ENCODE results near the gene ZNF384. TPM values are rescaled to one million over a fixed set of nuclear protein-coding genes. Genes with fewer than 3 reads are reported as not detected.

ZNF384 gene
- total RNA-seq, 1 donor from 2014 or later, result 79.6 TPM

- H3K27me3 Mint-ChIP-seq (ENCODE audit: insufficient read depth), result no peaks in the 10 kb centered on the region
- H3K36me3 Mint-ChIP-seq (ENCODE audit: low read depth), result peaks cover 36% of the 10 kb centered on the region
- H3K4me1 Mint-ChIP-seq (ENCODE audit: low read depth), result peaks cover 30% of the 10 kb centered on the region
- peak; percentile 95 for DNase-seq (ENCODE audit: low spot score)
- H3K27ac Mint-ChIP-seq, result peak within 1 kb of the TSS; percentile 91
- peak within 1 kb of the TSS; percentile 89 for H3K4me3 Mint-ChIP-seq
- intact Hi-C loops (cut with micrococcal nuclease), result loop anchor here (1.0 to 5.0 kb wide), 13 partner anchors 26 to 307 kb away; partner anchors contain the start of genes CHD4, COPS7A, EMG1 and IFFO1
- no peaks in the 10 kb centered on the region for H3K9me3 Mint-ChIP-seq
These were observed 26.1 kb downstream of the ZNF384 start, which contains the start of gene ING4 for GRCh38 chr12:6662906-6663742. ING4 (minus strand) TSS chr12:6663119; CDS start chr12:6663101, 18 bp downstream.

- Mint-ChIP-seq H3K9me3 (no peaks in the 10 kb centered on the region), H3K27me3 (ENCODE audit: insufficient read depth) (no peaks in the 10 kb centered on the region), H3K4me1 (ENCODE audit: low read depth) (peaks cover 30% of the 10 kb centered on the region), H3K4me3 (peak overlapping the region; percentile 89), H3K36me3 (ENCODE audit: low read depth) (peaks cover 31% of the 10 kb centered on the region), H3K27ac (peak overlapping the region; percentile 91)
- no peak for DNase-seq (ENCODE audit: low spot score)
- intact Hi-C loops (cut with micrococcal nuclease), result loop anchor here (5.0 kb wide), 1 partner anchor 205 kb away; the partner anchor contains the start of gene TPI1
These were observed 26.6 kb downstream of the ZNF384 start for GRCh38 chr12:6662602-6662905.

GRCh38 chr12:6653987-6654386, 35.2 kb downstream of the ZNF384 start:
- Mint-ChIP-seq H3K4me3 (no peak overlapping the region), H3K36me3 (ENCODE audit: low read depth) (peaks cover 25% of the 10 kb centered on the region)

GRCh38 chr12:6653342-6653741, 35.8 kb downstream of the ZNF384 start:
- H3K27ac Mint-ChIP-seq, result no peak overlapping the region
- peaks cover 22% of the 10 kb centered on the region for H3K36me3 Mint-ChIP-seq (ENCODE audit: low read depth)
- intact Hi-C loops (cut with micrococcal nuclease), result no loop called here
- no peaks in the 10 kb centered on the region for H3K4me1 Mint-ChIP-seq (ENCODE audit: low read depth)
- no peaks in the 10 kb centered on the region for H3K27me3 Mint-ChIP-seq (ENCODE audit: insufficient read depth)
- H3K9me3 Mint-ChIP-seq, result no peaks in the 10 kb centered on the region
- no peak for DNase-seq (ENCODE audit: low spot score)
- H3K4me3 Mint-ChIP-seq, result no peak overlapping the region

More at GRCh38 chr12:6653987-6654386, 35.2 kb downstream of the ZNF384 start:
- Mint-ChIP-seq H3K27ac (no peak overlapping the region), H3K9me3 (no peaks in the 10 kb centered on the region), H3K27me3 (ENCODE audit: insufficient read depth) (no peaks in the 10 kb centered on the region), H3K4me1 (ENCODE audit: low read depth) (no peaks in the 10 kb centered on the region)
- intact Hi-C loops (cut with micrococcal nuclease), result no loop called here
- no peak for DNase-seq (ENCODE audit: low spot score)

GRCh38 chr12:6652391-6652790, 36.8 kb downstream of the ZNF384 start:
- no peaks in the 10 kb centered on the region for H3K4me1 Mint-ChIP-seq (ENCODE audit: low read depth)
- intact Hi-C loops (cut with micrococcal nuclease), result no loop called here
- H3K4me3 Mint-ChIP-seq, result no peak overlapping the region
- no peak overlapping the region for H3K27ac Mint-ChIP-seq
- DNase-seq (ENCODE audit: low spot score), result no peak
- no peaks in the 10 kb centered on the region for H3K9me3 Mint-ChIP-seq
- H3K36me3 Mint-ChIP-seq (ENCODE audit: low read depth), result peaks cover 24% of the 10 kb centered on the region
- H3K27me3 Mint-ChIP-seq (ENCODE audit: insufficient read depth), result no peaks in the 10 kb centered on the region

- H3K27ac Mint-ChIP-seq, result no peak overlapping the region
- peaks cover 29% of the 10 kb centered on the region for H3K36me3 Mint-ChIP-seq (ENCODE audit: low read depth)
- H3K27me3 Mint-ChIP-seq (ENCODE audit: insufficient read depth), result no peaks in the 10 kb centered on the region
- no peak for DNase-seq (ENCODE audit: low spot score)
- no peaks in the 10 kb centered on the region for H3K9me3 Mint-ChIP-seq
- intact Hi-C loops (cut with micrococcal nuclease), result no loop called here
- H3K4me3 Mint-ChIP-seq, result no peak overlapping the region
- peaks cover 9% of the 10 kb centered on the region for H3K4me1 Mint-ChIP-seq (ENCODE audit: low read depth)
These were observed 38.3 kb downstream of the ZNF384 start for GRCh38 chr12:6650832-6651231.

- H3K9me3 Mint-ChIP-seq, result peaks cover 21% of the 10 kb centered on the region
- peaks cover 27% of the 10 kb centered on the region for H3K36me3 Mint-ChIP-seq (ENCODE audit: low read depth)
- peaks cover 1% of the 10 kb centered on the region for H3K27me3 Mint-ChIP-seq (ENCODE audit: insufficient read depth)
- intact Hi-C loops (cut with micrococcal nuclease), result no loop called here
- H3K27ac Mint-ChIP-seq, result peak within 1 kb of the TSS; percentile 30
- peaks cover 14% of the 10 kb centered on the region for H3K4me1 Mint-ChIP-seq (ENCODE audit: low read depth)
- peak within 1 kb of the TSS; percentile 61 for H3K4me3 Mint-ChIP-seq
- peak; percentile 28 for DNase-seq (ENCODE audit: low spot score)
These were observed 42.0 kb downstream of the ZNF384 start, which contains the start of gene ACRBP for GRCh38 chr12:6647083-6647604. ACRBP (minus strand) TSS chr12:6647432; CDS start chr12:6647366, 66 bp downstream.

DNA sequence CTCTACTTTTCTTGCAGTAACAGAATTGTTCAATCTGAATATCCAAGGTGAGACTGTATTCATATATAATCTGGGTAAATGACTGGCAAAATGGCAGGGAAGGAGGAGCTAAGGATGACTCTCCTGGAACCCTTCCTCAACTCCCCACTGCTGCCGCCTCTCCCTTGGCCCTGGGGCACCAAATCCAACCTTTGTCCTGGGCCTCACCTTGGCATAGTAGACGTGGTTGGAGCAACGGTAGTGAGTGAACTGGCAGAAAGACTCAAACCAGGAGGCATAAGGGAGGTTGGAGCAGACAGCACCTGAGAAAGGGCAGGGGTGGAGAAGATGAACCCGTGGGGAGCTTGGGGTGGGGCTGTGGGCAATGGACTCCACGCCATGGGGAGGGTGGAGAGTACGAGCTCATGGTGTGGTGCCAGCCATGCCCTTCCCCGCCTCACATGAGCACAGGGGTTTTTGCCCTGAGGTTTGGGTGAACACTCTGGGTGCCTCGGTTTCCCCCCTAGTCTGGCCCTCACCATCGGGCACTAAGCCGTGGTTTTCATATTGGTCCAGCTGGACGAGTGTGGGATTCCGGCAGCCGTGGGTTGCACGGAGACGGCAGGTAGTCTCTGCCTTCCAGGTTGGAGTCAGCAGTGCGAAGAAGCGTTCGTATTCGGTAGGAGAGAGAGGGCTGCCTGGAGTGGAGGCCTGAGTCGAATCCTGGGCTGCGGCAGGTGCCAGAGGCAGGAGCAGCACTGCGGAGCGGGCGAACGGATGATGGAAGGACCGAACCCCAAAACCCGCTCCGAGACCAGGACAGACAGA, 42.7 kb downstream of the ZNF384 start:
- no peak for DNase-seq (ENCODE audit: low spot score)

DNA sequence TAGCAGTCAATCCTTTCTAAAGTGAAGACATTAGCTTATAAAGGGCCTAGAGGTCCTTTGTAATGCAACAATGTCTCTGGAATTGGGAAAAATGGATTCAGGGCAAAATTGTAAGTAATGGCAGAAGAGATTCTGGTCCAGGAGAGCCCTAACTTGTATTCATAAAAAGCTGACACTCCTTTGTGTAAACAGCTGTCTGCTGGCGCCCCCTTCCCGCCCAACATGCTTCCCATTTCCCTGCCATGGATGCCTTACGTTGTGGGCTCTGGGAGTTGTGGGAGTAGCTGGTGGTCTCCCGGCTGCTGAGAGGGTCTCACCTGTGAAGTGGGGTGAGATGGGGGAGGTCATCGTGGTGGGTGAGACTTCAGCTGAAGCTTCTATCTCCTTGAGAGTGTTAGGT, 44.3 kb downstream of the ZNF384 start:
- no peak for DNase-seq (ENCODE audit: low spot score)
- intact Hi-C loops (cut with micrococcal nuclease), result no loop called here
- Mint-ChIP-seq H3K27ac (no peak overlapping the region), H3K9me3 (peaks cover 21% of the 10 kb centered on the region), H3K36me3 (ENCODE audit: low read depth) (peaks cover 24% of the 10 kb centered on the region), H3K4me1 (ENCODE audit: low read depth) (peaks cover 14% of the 10 kb centered on the region), H3K4me3 (no peak overlapping the region), H3K27me3 (ENCODE audit: insufficient read depth) (peaks cover 10% of the 10 kb centered on the region)

More for the DNA sequence above, 42.7 kb downstream of the ZNF384 start:
- H3K4me1 Mint-ChIP-seq (ENCODE audit: low read depth), result peaks cover 14% of the 10 kb centered on the region
- peaks cover 4% of the 10 kb centered on the region for H3K27me3 Mint-ChIP-seq (ENCODE audit: insufficient read depth)
- peaks cover 25% of the 10 kb centered on the region for H3K36me3 Mint-ChIP-seq (ENCODE audit: low read depth)
- H3K4me3 Mint-ChIP-seq, result peak overlapping the region; percentile 61
- peaks cover 21% of the 10 kb centered on the region for H3K9me3 Mint-ChIP-seq
- intact Hi-C loops (cut with micrococcal nuclease), result no loop called here
- H3K27ac Mint-ChIP-seq, result peak overlapping the region; percentile 30

DNA sequence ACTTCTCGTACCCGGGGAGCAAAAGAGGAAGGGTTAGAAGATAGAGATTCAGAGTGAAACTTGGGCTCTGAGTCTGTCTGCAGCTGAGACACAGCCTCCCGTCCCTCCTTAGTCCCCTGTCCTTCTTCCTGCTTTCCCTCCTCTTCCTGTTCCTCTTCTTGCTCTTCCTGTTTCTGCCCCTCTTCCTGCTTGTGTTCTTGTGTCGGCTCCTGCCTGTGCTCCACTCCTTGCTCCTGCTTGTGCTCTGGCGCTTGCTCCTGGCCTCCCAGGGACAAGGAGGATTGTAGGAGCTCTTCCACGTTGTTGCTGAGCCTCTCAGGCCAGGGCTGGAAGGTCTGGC, 44.9 kb downstream of the ZNF384 start:
- Mint-ChIP-seq H3K4me3 (no peak overlapping the region), H3K36me3 (ENCODE audit: low read depth) (peaks cover 24% of the 10 kb centered on the region), H3K9me3 (peaks cover 21% of the 10 kb centered on the region), H3K4me1 (ENCODE audit: low read depth) (peaks cover 14% of the 10 kb centered on the region), H3K27ac (no peak overlapping the region), H3K27me3 (ENCODE audit: insufficient read depth) (peaks cover 10% of the 10 kb centered on the region)
- intact Hi-C loops (cut with micrococcal nuclease), result no loop called here
- no peak for DNase-seq (ENCODE audit: low spot score)

GRCh38 chr12:6643569-6644256, 45.5 kb downstream of the ZNF384 start:
- Mint-ChIP-seq H3K27ac (no peak overlapping the region), H3K9me3 (peaks cover 21% of the 10 kb centered on the region), H3K27me3 (ENCODE audit: insufficient read depth) (peaks cover 10% of the 10 kb centered on the region), H3K4me3 (no peak overlapping the region), H3K4me1 (ENCODE audit: low read depth) (peaks cover 14% of the 10 kb centered on the region), H3K36me3 (ENCODE audit: low read depth) (peaks cover 24% of the 10 kb centered on the region)
- intact Hi-C loops (cut with micrococcal nuclease), result no loop called here
- DNase-seq (ENCODE audit: low spot score), result no peak

GRCh38 chr12:6641131-6641530, 48.0 kb downstream of the ZNF384 start:
- Mint-ChIP-seq H3K27me3 (ENCODE audit: insufficient read depth) (peaks cover 10% of the 10 kb centered on the region), H3K4me1 (ENCODE audit: low read depth) (peaks cover 10% of the 10 kb centered on the region), H3K27ac (no peak overlapping the region), H3K9me3 (peaks cover 21% of the 10 kb centered on the region), H3K4me3 (no peak overlapping the region), H3K36me3 (ENCODE audit: low read depth) (peaks cover 11% of the 10 kb centered on the region)
- no peak for DNase-seq (ENCODE audit: low spot score)
- intact Hi-C loops (cut with micrococcal nuclease), result no loop called here
